Measurements from ENCODE around the gene TTC28. TPM values are rescaled to one million over a fixed set of nuclear protein-coding genes. Genes with fewer than 3 reads are reported as not detected.

Gene TTC28
- total RNA-seq, 1 donor from 2014 or later, result 24.5 TPM

GRCh38 chr22:27982106-27982505 lies 697.5 kb downstream of the TTC28 start:
- Histone ChIP-seq H3K9me3 (no peaks in the 10 kb centered on the region), H3K27ac (no peak overlapping the region), H3K4me3 (no peak overlapping the region), H3K27me3 (no peaks in the 10 kb centered on the region), H3K4me1 (no peaks in the 10 kb centered on the region), H3K36me3 (peaks cover 22 to 51% of the 10 kb centered on the region in 2 donors)
- intact Hi-C loops (cut with DNase I), result no loop called here
- TF ChIP-seq CTCF (IDR thresholded peaks at IDR 0.05), result no peak
- no peak for DNase-seq (ENCODE audit: low spot score in 2 of 2)

- peaks cover 0 to 4% of the 10 kb centered on the region in 2 donors for H3K4me1 ChIP-seq
- no peak for TF ChIP-seq CTCF (IDR thresholded peaks at IDR 0.05)
- peaks cover 19 to 44% of the 10 kb centered on the region in 2 donors for H3K36me3 ChIP-seq
- no peak overlapping the region for H3K4me3 ChIP-seq
- intact Hi-C loops (cut with DNase I), result no loop called here
- no peaks in the 10 kb centered on the region for H3K27me3 ChIP-seq
- no peak for DNase-seq (ENCODE audit: low spot score in 2 of 2)
- no peaks in the 10 kb centered on the region for H3K9me3 ChIP-seq
- no peak overlapping the region for H3K27ac ChIP-seq
Measured at GRCh38 chr22:27980424-27981148, 699.1 kb downstream of the TTC28 start.

GRCh38 chr22:27978802-27979201 lies 700.8 kb downstream of the TTC28 start:
- no peak for TF ChIP-seq CTCF (IDR thresholded peaks at IDR 0.05)
- Histone ChIP-seq H3K9me3 (no peaks in the 10 kb centered on the region), H3K27me3 (no peaks in the 10 kb centered on the region), H3K4me1 (peaks cover 0 to 4% of the 10 kb centered on the region in 2 donors), H3K36me3 (peaks cover 9 to 29% of the 10 kb centered on the region in 2 donors), H3K27ac (no peak overlapping the region), H3K4me3 (no peak overlapping the region)
- no peak for DNase-seq (ENCODE audit: low spot score in 2 of 2)
- intact Hi-C loops (cut with DNase I), result no loop called here

GRCh38 chr22:27978317-27978716 lies 701.3 kb downstream of the TTC28 start:
- no peaks in the 10 kb centered on the region for H3K9me3 ChIP-seq
- DNase-seq (ENCODE audit: low spot score in 2 of 2), result no peak
- no peak overlapping the region for H3K27ac ChIP-seq
- peaks cover 6 to 24% of the 10 kb centered on the region in 2 donors for H3K36me3 ChIP-seq
- H3K27me3 ChIP-seq, result no peaks in the 10 kb centered on the region
- no peak overlapping the region for H3K4me3 ChIP-seq
- no peak for TF ChIP-seq CTCF (IDR thresholded peaks at IDR 0.05)
- peaks cover 0 to 4% of the 10 kb centered on the region in 2 donors for H3K4me1 ChIP-seq
- intact Hi-C loops (cut with DNase I), result no loop called here

GRCh38 chr22:27976586-27976985 lies 703.1 kb downstream of the TTC28 start:
- TF ChIP-seq CTCF (IDR thresholded peaks at IDR 0.05), result no peak
- no peak for DNase-seq (ENCODE audit: low spot score in 2 of 2)
- Histone ChIP-seq H3K27ac (no peak overlapping the region), H3K9me3 (no peaks in the 10 kb centered on the region), H3K27me3 (no peaks in the 10 kb centered on the region), H3K36me3 (peaks cover 0 to 7% of the 10 kb centered on the region in 2 donors), H3K4me3 (no peak overlapping the region), H3K4me1 (peaks cover 0 to 4% of the 10 kb centered on the region in 2 donors)
- intact Hi-C loops (cut with DNase I), result no loop called here
